GM23338 (cell line): ENCODE data around the gene FAM131B. TPM values are rescaled to one million over a fixed set of nuclear protein-coding genes. Genes with fewer than 3 reads are reported as not detected.

Experiments used
- ATAC-seq: fragments of 200-7000 bp; cut with Tn5 transposase; 3 replicates; pipeline ENCODE4 v1.9.1; 2020
- DNase-seq: peaks from one replicate; pipeline ENCODE4 v3.0.0-alpha.2; 2015; ENCODE audit warnings: low spot score
- H2AFZ ChIP-seq: fragments of 200-600 bp; sonication (generic); 2 replicates; pipeline ENCODE4 v1.8.0; 2016; ENCODE audit warnings: antibody characterized with exemption, mild to moderate bottlenecking, moderate library complexity
- H3F3A ChIP-seq: fragments of 200-600 bp; sonication (generic); replicated peaks from 2 replicates; pipeline ENCODE4 v1.8.0; 2017; ENCODE audit warnings: antibody characterized with exemption, mixed run types, low read depth
- H3K27ac ChIP-seq: fragments of 200-600 bp; sonication (generic); 2 replicates; pipeline ENCODE4 v1.6.1; 2016; ENCODE audit warnings: low read depth
- H3K27me3 ChIP-seq: fragments of 200-600 bp; sonication (generic); 2 replicates; pipeline ENCODE4 v1.8.0; 2016; ENCODE audit warnings: mild to moderate bottlenecking, mixed run types, moderate library complexity; ENCODE audit not compliant: insufficient read depth
- H3K36me3 ChIP-seq: fragments of 200-600 bp; sonication (generic); 2 replicates; pipeline ENCODE4 v1.8.0; 2016; ENCODE audit warnings: mild to moderate bottlenecking; ENCODE audit not compliant: insufficient read depth
- H3K4me1 ChIP-seq: fragments of 200-600 bp; sonication (generic); 2 replicates; pipeline ENCODE4 v1.8.0; 2016; ENCODE audit warnings: mild to moderate bottlenecking, moderate library complexity; ENCODE audit not compliant: insufficient read depth
- H3K4me2 ChIP-seq: fragments of 200-600 bp; sonication (generic); 2 replicates; pipeline ENCODE4 v1.7.1; 2017; ENCODE audit warnings: mixed run types
- H3K4me3 ChIP-seq: fragments of 200-600 bp; sonication (generic); 2 replicates; pipeline ENCODE4 v1.6.1; 2016; ENCODE audit warnings: mixed run types
- H3K79me2 ChIP-seq: fragments of 200-600 bp; sonication (generic); replicated peaks from 2 replicates; pipeline ENCODE4 v1.8.0; 2017; ENCODE audit warnings: mild to moderate bottlenecking; ENCODE audit not compliant: insufficient read depth
- H3K9me2 ChIP-seq: fragments of 200-600 bp; sonication (generic); 2 replicates; pipeline ENCODE4 v1.8.0; 2017; ENCODE audit not compliant: insufficient read depth
- H4K20me1 ChIP-seq: fragments of 200-600 bp; sonication (generic); replicated peaks from 2 replicates; pipeline ENCODE4 v1.8.0; 2017; ENCODE audit warnings: mild to moderate bottlenecking; ENCODE audit not compliant: insufficient read depth
- H3K27ac Mint-ChIP-seq: 2 replicates; pipeline ENCODE4 v1.8.0; 2020; ENCODE audit warnings: inconsistent platforms, mild to moderate bottlenecking, moderate library complexity, mixed read lengths
- H3K27me3 Mint-ChIP-seq: 3 replicates; pipeline ENCODE4 v1.8.0; 2022; ENCODE audit warnings: low read depth, mild to moderate bottlenecking, moderate library complexity, mixed read lengths, inconsistent platforms; ENCODE audit not compliant: insufficient read depth, poor library complexity
- H3K36me3 Mint-ChIP-seq: 3 replicates; pipeline ENCODE4 v1.8.0; 2021; ENCODE audit warnings: low read depth, mild to moderate bottlenecking, inconsistent platforms, moderate library complexity, mixed read lengths
- H3K4me1 Mint-ChIP-seq: 3 replicates; pipeline ENCODE4 v1.8.0; 2020; ENCODE audit warnings: mild to moderate bottlenecking, inconsistent platforms, mixed read lengths
- H3K4me3 Mint-ChIP-seq: 3 replicates; pipeline ENCODE4 v1.8.0; 2021; ENCODE audit warnings: moderate library complexity, mild to moderate bottlenecking, inconsistent platforms, mixed read lengths
- H3K9me3 Mint-ChIP-seq: 3 replicates; pipeline ENCODE4 v1.8.0; 2020; ENCODE audit warnings: moderate library complexity, mild to moderate bottlenecking, inconsistent platforms, mixed read lengths
- CREB1 ChIP-seq: fragments of 250-450 bp; sonication (Bioruptor Pico); IDR thresholded peaks from 2 replicates; pipeline ENCODE4 v1.5.0; 2020; ENCODE audit warnings: low read depth, mild to moderate bottlenecking, moderate library complexity
- EZH2 ChIP-seq: fragments of 200-600 bp; sonication (generic); IDR thresholded peaks from one replicate; pipeline ENCODE4 v1.8.0; 2017; ENCODE audit warnings: antibody characterized with exemption, mild to moderate bottlenecking, low read depth; ENCODE audit not compliant: unreplicated experiment
- EZH2phosphoT487 ChIP-seq: fragments of 200-600 bp; sonication (generic); IDR thresholded peaks from one replicate; pipeline ENCODE4 v1.8.1; 2018; ENCODE audit warnings: antibody characterized with exemption; ENCODE audit not compliant: unreplicated experiment
- JUNB ChIP-seq: IDR thresholded peaks from one replicate; pipeline ENCODE4 v1.6.1; 2016; ENCODE audit warnings: antibody characterized with exemption; ENCODE audit not compliant: unreplicated experiment
- NANOG ChIP-seq: IDR thresholded peaks from 2 replicates; pipeline ENCODE4 v1.6.1; 2016; ENCODE audit warnings: antibody characterized with exemption, borderline replicate concordance
- POLR2AphosphoS5 ChIP-seq: IDR thresholded peaks from 2 replicates; pipeline ENCODE4 v1.6.1; 2016; ENCODE audit warnings: antibody characterized with exemption, low read depth
- STAT1 ChIP-seq: IDR thresholded peaks from one replicate; pipeline ENCODE4 v1.6.1; 2016; ENCODE audit warnings: antibody characterized with exemption; ENCODE audit not compliant: unreplicated experiment
- ZNF114 ChIP-seq: fragments of 250-450 bp; sonication (Bioruptor Pico); IDR thresholded peaks from 2 replicates; pipeline ENCODE4 v1.5.0; 2020; ENCODE audit warnings: mild to moderate bottlenecking, moderate library complexity
- ZNF331 ChIP-seq: fragments of 250-450 bp; sonication (Bioruptor Pico); IDR thresholded peaks from 2 replicates; pipeline ENCODE4 v1.5.0; 2020; ENCODE audit warnings: low read depth, mild to moderate bottlenecking, moderate library complexity
- polyA plus RNA-seq: library from polyadenylated mRNA; unstranded; fragments of >200 nt; fragmentation: Nextera tagmentation; extraction: Ambion mirVana; gene quantifications from 2 replicates; pipeline ENCODE4 v1.2.1, GENCODE V29; 2016
- total RNA-seq: library from RNA; depleted of rRNA; stranded (reverse); fragments of >200 nt; shearing (Covaris generic); gene quantifications from 2 replicates; pipeline ENCODE4 v1.2.3, GENCODE V29; 2014
- TF ChIP-seq, protein P1 (sequence below): fragments of 250-450 bp; sonication (Bioruptor Pico); IDR thresholded peaks from 2 replicates; pipeline ENCODE4 v1.5.0; 2020; ENCODE audit warnings: mild to moderate bottlenecking, moderate library complexity
- TF ChIP-seq, protein P2 (sequence below): IDR thresholded peaks from one replicate; pipeline ENCODE4 v1.6.1; 2018; ENCODE audit warnings: antibody characterized with exemption; ENCODE audit not compliant: unreplicated experiment
- TF ChIP-seq, protein P3 (sequence below): IDR thresholded peaks from 2 replicates; pipeline ENCODE4 v1.6.1; 2016; ENCODE audit warnings: antibody characterized with exemption
- TF ChIP-seq, protein P4 (sequence below), 2 experiments: fragments of 200-600 bp in 1 of 2; sonication (generic) in 1 of 2; conservative IDR thresholded peaks; 2 replicates each; pipeline versions ENCODE4 v1.5.1 to v1.6.1; 2016 to 2017; ENCODE audit warnings: antibody characterized with exemption in 2 of 2, low read depth in 2 of 2, mild to moderate bottlenecking in 2 of 2, moderate library complexity in 1 of 2

The FAM131B gene
- total and polyA plus RNA-seq, 2 experiments from 2014 or later = 4.7 to 30.2 TPM

DNA sequence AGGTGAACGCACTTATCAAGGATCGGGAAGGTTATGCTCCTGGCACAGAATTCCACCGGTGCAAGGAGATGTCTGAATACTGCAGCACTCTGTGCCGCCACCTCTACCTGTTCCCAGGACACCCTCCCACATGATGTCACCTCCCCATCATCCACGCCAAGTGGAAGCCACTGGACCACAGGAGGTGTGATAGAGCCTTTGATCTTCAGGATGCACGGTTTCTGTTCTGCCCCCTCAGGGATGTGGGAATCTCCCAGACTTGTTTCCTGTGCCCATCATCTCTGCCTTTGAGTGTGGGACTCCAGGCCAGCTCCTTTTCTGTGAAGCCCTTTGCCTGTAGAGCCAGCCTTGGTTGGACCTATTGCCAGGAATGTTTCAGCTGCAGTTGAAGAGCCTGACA, 57.6 kb downstream of the FAM131B start (continued):
- TF ChIP-seq, protein P1, sequence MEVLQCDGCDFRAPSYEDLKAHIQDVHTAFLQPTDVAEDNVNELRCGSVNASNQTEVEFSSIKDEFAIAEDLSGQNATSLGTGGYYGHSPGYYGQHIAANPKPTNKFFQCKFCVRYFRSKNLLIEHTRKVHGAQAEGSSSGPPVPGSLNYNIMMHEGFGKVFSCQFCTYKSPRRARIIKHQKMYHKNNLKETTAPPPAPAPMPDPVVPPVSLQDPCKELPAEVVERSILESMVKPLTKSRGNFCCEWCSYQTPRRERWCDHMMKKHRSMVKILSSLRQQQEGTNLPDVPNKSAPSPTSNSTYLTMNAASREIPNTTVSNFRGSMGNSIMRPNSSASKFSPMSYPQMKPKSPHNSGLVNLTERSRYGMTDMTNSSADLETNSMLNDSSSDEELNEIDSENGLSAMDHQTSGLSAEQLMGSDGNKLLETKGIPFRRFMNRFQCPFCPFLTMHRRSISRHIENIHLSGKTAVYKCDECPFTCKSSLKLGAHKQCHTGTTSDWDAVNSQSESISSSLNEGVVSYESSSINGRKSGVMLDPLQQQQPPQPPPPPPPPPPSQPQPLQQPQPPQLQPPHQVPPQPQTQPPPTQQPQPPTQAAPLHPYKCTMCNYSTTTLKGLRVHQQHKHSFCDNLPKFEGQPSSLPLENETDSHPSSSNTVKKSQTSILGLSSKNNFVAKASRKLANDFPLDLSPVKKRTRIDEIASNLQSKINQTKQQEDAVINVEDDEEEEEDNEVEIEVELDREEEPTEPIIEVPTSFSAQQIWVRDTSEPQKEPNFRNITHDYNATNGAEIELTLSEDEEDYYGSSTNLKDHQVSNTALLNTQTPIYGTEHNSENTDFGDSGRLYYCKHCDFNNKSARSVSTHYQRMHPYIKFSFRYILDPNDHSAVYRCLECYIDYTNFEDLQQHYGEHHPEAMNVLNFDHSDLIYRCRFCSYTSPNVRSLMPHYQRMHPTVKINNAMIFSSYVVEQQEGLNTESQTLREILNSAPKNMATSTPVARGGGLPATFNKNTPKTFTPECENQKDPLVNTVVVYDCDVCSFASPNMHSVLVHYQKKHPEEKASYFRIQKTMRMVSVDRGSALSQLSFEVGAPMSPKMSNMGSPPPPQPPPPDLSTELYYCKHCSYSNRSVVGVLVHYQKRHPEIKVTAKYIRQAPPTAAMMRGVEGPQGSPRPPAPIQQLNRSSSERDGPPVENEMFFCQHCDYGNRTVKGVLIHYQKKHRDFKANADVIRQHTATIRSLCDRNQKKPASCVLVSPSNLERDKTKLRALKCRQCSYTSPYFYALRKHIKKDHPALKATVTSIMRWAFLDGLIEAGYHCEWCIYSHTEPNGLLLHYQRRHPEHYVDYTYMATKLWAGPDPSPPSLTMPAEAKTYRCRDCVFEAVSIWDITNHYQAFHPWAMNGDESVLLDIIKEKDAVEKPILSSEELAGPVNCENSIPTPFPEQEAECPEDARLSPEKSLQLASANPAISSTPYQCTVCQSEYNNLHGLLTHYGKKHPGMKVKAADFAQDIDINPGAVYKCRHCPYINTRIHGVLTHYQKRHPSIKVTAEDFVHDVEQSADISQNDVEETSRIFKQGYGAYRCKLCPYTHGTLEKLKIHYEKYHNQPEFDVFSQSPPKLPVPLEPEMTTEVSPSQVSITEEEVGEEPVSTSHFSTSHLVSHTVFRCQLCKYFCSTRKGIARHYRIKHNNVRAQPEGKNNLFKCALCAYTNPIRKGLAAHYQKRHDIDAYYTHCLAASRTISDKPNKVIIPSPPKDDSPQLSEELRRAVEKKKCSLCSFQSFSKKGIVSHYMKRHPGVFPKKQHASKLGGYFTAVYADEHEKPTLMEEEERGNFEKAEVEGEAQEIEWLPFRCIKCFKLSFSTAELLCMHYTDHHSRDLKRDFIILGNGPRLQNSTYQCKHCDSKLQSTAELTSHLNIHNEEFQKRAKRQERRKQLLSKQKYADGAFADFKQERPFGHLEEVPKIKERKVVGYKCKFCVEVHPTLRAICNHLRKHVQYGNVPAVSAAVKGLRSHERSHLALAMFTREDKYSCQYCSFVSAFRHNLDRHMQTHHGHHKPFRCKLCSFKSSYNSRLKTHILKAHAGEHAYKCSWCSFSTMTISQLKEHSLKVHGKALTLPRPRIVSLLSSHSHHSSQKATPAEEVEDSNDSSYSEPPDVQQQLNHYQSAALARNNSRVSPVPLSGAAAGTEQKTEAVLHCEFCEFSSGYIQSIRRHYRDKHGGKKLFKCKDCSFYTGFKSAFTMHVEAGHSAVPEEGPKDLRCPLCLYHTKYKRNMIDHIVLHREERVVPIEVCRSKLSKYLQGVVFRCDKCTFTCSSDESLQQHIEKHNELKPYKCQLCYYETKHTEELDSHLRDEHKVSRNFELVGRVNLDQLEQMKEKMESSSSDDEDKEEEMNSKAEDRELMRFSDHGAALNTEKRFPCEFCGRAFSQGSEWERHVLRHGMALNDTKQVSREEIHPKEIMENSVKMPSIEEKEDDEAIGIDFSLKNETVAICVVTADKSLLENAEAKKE (CRISPR knock-in tag) = no peak

DNA sequence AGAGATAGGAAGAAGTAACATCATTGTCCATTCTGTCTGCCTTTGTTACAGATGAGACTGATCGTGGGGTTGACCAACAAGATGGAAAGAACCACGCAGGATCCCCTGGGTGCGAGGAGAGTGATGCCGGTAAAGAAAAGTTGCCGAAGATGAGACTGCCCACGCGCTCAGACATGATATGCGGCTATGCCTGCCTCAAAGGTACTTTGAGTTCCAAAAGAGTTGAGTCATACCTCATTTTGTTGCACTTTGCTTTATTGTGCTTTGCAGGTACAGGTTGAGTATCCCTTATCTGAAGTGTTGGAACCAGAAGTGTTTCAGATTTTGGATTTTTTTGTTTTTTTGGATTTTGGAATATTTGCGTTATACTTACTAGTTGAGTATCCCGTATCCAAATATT, 58.8 kb downstream of the FAM131B start:
- no peaks in the 10 kb centered on the region; the same call in 1 of the 2 replicates for H3K79me2 ChIP-seq
- H3K36me3 ChIP-seq = peaks cover 74% of the 10 kb centered on the region
- H4K20me1 ChIP-seq = peaks cover 16% of the 10 kb centered on the region
- H3K9me2 ChIP-seq = no peaks in the 10 kb centered on the region
- Mint-ChIP-seq H3K27ac (no peak overlapping the region), H3K27me3 (peaks cover 5% of the 10 kb centered on the region), H3K9me3 (no peaks in the 10 kb centered on the region; the same call in 2 of the 3 replicates), H3K4me1 (no peaks in the 10 kb centered on the region), H3K36me3 (peaks cover 95% of the 10 kb centered on the region), H3K4me3 (no peak overlapping the region)
- DNase-seq (no peak), ATAC-seq (no peak)
- no peak overlapping the region for H3K4me2 ChIP-seq
- H3K27ac ChIP-seq = no peak overlapping the region
- no peak overlapping the region for H3K4me3 ChIP-seq
- no peak overlapping the region for H2AFZ ChIP-seq
- no peaks in the 10 kb centered on the region for H3K27me3 ChIP-seq
- no peaks in the 10 kb centered on the region for H3K4me1 ChIP-seq
- H3F3A ChIP-seq = peaks cover 3% of the 10 kb centered on the region; the same call in 1 of the 2 replicates
- TF ChIP-seq, protein P2, sequence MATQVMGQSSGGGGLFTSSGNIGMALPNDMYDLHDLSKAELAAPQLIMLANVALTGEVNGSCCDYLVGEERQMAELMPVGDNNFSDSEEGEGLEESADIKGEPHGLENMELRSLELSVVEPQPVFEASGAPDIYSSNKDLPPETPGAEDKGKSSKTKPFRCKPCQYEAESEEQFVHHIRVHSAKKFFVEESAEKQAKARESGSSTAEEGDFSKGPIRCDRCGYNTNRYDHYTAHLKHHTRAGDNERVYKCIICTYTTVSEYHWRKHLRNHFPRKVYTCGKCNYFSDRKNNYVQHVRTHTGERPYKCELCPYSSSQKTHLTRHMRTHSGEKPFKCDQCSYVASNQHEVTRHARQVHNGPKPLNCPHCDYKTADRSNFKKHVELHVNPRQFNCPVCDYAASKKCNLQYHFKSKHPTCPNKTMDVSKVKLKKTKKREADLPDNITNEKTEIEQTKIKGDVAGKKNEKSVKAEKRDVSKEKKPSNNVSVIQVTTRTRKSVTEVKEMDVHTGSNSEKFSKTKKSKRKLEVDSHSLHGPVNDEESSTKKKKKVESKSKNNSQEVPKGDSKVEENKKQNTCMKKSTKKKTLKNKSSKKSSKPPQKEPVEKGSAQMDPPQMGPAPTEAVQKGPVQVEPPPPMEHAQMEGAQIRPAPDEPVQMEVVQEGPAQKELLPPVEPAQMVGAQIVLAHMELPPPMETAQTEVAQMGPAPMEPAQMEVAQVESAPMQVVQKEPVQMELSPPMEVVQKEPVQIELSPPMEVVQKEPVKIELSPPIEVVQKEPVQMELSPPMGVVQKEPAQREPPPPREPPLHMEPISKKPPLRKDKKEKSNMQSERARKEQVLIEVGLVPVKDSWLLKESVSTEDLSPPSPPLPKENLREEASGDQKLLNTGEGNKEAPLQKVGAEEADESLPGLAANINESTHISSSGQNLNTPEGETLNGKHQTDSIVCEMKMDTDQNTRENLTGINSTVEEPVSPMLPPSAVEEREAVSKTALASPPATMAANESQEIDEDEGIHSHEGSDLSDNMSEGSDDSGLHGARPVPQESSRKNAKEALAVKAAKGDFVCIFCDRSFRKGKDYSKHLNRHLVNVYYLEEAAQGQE = no peak
- TF ChIP-seq ZNF331 (CRISPR knock-in tag) = no peak
- TF ChIP-seq POLR2AphosphoS5 = no peak
- no peak for TF ChIP-seq CREB1
- TF ChIP-seq, protein P3, sequence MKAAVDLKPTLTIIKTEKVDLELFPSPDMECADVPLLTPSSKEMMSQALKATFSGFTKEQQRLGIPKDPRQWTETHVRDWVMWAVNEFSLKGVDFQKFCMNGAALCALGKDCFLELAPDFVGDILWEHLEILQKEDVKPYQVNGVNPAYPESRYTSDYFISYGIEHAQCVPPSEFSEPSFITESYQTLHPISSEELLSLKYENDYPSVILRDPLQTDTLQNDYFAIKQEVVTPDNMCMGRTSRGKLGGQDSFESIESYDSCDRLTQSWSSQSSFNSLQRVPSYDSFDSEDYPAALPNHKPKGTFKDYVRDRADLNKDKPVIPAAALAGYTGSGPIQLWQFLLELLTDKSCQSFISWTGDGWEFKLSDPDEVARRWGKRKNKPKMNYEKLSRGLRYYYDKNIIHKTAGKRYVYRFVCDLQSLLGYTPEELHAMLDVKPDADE = no peak
- TF ChIP-seq EZH2 = no peak
- TF ChIP-seq STAT1 = no peak
- no peak for TF ChIP-seq EZH2phosphoT487
- TF ChIP-seq JUNB = no peak
- TF ChIP-seq, protein P4, sequence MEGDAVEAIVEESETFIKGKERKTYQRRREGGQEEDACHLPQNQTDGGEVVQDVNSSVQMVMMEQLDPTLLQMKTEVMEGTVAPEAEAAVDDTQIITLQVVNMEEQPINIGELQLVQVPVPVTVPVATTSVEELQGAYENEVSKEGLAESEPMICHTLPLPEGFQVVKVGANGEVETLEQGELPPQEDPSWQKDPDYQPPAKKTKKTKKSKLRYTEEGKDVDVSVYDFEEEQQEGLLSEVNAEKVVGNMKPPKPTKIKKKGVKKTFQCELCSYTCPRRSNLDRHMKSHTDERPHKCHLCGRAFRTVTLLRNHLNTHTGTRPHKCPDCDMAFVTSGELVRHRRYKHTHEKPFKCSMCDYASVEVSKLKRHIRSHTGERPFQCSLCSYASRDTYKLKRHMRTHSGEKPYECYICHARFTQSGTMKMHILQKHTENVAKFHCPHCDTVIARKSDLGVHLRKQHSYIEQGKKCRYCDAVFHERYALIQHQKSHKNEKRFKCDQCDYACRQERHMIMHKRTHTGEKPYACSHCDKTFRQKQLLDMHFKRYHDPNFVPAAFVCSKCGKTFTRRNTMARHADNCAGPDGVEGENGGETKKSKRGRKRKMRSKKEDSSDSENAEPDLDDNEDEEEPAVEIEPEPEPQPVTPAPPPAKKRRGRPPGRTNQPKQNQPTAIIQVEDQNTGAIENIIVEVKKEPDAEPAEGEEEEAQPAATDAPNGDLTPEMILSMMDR (conservative IDR thresholded peaks at IDR 0.05; ENCODE audit: low read depth in 2 of 2) = no peak
- no peak for TF ChIP-seq NANOG
- TF ChIP-seq ZNF114 (CRISPR knock-in tag) = no peak
